Mesendoderm (in vitro differentiated cells): ENCODE results near the gene POLE4.
A peak's percentile ranks its signal among the peaks of the same experiment; 100 is the strongest.

Source experiments
- DNase-seq: peaks from one replicate; pipeline ENCODE4 v3.0.0; 2013
- H2AK5ac ChIP-seq: 2 replicates; pipeline ENCODE4 v1.6.1; 2013; ENCODE audit warnings: low read length, inconsistent platforms
- H2BK120ac ChIP-seq: 2 replicates; pipeline ENCODE4 v1.6.1; 2013; ENCODE audit warnings: low read depth, mild to moderate bottlenecking, low read length, moderate library complexity, mixed read lengths
- H2BK15ac ChIP-seq: replicated peaks from 2 replicates; pipeline ENCODE4 v1.6.1; 2013; ENCODE audit warnings: low read depth, mild to moderate bottlenecking, moderate library complexity
- H2BK5ac ChIP-seq: 2 replicates; pipeline ENCODE4 v1.6.1; 2013; ENCODE audit warnings: low read length, inconsistent platforms
- H3K18ac ChIP-seq: 2 replicates; pipeline ENCODE4 v1.6.1; 2013; ENCODE audit warnings: mild to moderate bottlenecking, low read length, mixed read lengths
- H3K23ac ChIP-seq: one replicate; pipeline ENCODE4 v1.6.1; 2013; ENCODE audit warnings: low read length
- H3K27ac ChIP-seq: 2 replicates; pipeline ENCODE4 v1.5.1; 2013; ENCODE audit warnings: low read depth, mild to moderate bottlenecking, inconsistent platforms, low read length, moderate library complexity
- H3K27me3 ChIP-seq: 2 replicates; pipeline ENCODE4 v1.6.1; 2013; ENCODE audit warnings: low read length, control low read depth, mild to moderate bottlenecking, inconsistent platforms; ENCODE audit not compliant: insufficient read depth, poor library complexity
- H3K36me3 ChIP-seq: 2 replicates; pipeline ENCODE4 v1.6.1; 2013; ENCODE audit warnings: low read length, inconsistent platforms; ENCODE audit not compliant: control insufficient read depth, insufficient read depth
- H3K4ac ChIP-seq: one replicate; pipeline ENCODE4 v1.6.1; 2013; ENCODE audit warnings: low read depth, mild to moderate bottlenecking, low read length, moderate library complexity
- H3K4me1 ChIP-seq: 2 replicates; pipeline ENCODE4 v1.6.1; 2013; ENCODE audit warnings: low read depth, low read length, inconsistent platforms; ENCODE audit not compliant: control insufficient read depth
- H3K4me2 ChIP-seq: 2 replicates; pipeline ENCODE4 v1.6.1; 2013; ENCODE audit warnings: low read length
- H3K4me3 ChIP-seq: 2 replicates; pipeline ENCODE4 v1.5.1; 2013; ENCODE audit warnings: mild to moderate bottlenecking, low read length
- H3K56ac ChIP-seq: one replicate; pipeline ENCODE4 v1.6.1; 2013; ENCODE audit warnings: low read length
- H3K79me1 ChIP-seq: 2 replicates; pipeline ENCODE4 v1.6.1; 2013; ENCODE audit warnings: low read length, inconsistent platforms
- H3K79me2 ChIP-seq: 2 replicates; pipeline ENCODE4 v1.6.1; 2013; ENCODE audit warnings: mild to moderate bottlenecking, low read length; ENCODE audit not compliant: control insufficient read depth, insufficient read depth
- H3K9ac ChIP-seq: 2 replicates; pipeline ENCODE4 v1.6.1; 2013; ENCODE audit warnings: low read length, inconsistent platforms
- H4K5ac ChIP-seq: one replicate; pipeline ENCODE4 v1.6.1; 2013; ENCODE audit warnings: low read length
- H4K8ac ChIP-seq: one replicate; pipeline ENCODE4 v1.6.1; 2013; ENCODE audit warnings: low read depth, mild to moderate bottlenecking, control low read depth, low read length, moderate library complexity
- WGBS: extraction: QIAGEN DNeasy Blood & Tissue Kit; methylation state at CpG from one replicate; pipeline ENCODE4 v1.1.7; 2013; ENCODE audit warnings: low lambda C conversion rate, missing lambda C conversion rate; ENCODE audit not compliant: insufficient coverage; ENCODE audit errors: extremely low coverage; 5-methylcytosine and 5-hydroxymethylcytosine counted together

POLE4 gene

DNA sequence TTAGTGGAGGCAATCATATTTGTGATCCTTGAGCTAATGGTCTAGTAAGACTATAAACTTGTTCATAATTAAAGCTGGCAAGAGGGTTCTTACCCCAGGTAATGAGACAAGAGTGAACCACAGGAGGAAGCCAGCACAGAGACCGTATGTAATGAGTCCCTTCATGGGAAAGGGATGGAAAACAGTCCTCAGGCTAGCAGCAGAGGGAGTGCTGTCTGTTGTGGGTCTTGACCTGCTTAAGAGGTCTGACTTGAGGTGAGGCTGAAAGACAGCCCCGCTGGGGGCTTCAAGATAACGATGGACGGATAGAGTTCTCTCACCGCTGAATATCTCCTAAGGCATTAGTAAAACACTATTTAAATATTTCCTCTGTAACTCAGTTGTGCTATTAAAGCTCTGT, 16.2 kb upstream of the POLE4 start:
- Histone ChIP-seq H3K9ac (no peak overlapping the region), H4K5ac (no peak overlapping the region), H3K4me1 (no peaks in the 10 kb centered on the region), H4K8ac (no peak overlapping the region), H2BK15ac (no peak overlapping the region), H3K18ac (no peak overlapping the region), H3K4ac (no peak overlapping the region), H3K27me3 (no peaks in the 10 kb centered on the region), H3K36me3 (no peaks in the 10 kb centered on the region), H3K56ac (no peak overlapping the region), H3K79me2 (no peaks in the 10 kb centered on the region), H3K79me1 (no peaks in the 10 kb centered on the region), H2BK120ac (no peak overlapping the region), H2AK5ac (no peak overlapping the region), H2BK5ac (no peak overlapping the region), H3K27ac (no peak overlapping the region), H3K4me3 (no peak overlapping the region), H3K23ac (no peak overlapping the region), H3K4me2 (no peak overlapping the region)
- WGBS = no CpG with 5 or more reads among the region's 5 CpGs
- peak; percentile 42 for DNase-seq

DNA sequence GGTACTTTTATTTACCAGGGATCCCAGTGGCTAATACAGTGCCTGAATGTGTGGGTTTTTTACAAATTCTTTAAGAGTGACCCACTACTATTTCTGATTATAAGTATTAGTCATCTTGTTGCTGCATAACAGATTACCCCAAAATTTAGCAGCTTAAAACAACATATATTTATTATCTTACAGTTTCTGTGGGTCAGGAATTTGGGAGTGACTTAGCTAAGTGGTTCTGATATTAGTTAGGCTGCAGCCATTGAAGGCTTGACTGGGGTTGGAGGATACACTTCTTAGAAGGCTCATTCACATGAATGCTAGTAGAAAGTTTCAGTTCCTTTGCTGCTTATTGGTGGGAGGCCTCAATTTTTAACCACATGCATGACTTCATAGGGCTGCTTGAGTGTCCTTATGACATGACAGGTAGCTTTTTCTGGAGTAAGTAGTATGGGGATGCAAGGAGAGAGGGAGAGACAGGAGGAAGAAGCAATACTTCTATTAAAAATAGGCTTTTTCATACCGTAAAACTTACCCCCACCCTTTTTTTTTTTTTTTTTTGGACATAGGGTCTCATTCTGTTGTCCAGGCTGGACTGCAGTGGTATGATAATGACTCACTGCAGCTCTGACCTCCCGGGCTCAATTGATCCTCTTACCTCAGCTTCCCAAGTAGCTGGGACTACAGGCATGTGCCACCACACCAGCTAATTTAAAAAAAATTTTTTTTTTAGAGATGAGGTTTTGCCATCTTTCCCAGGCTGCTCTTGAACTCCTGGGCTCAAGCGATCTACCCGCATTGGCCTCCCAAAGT, 13.3 kb upstream of the POLE4 start:
- no peak overlapping the region for H3K4me2 ChIP-seq
- no peak for DNase-seq
- no peak overlapping the region for H4K8ac ChIP-seq
- no peaks in the 10 kb centered on the region for H3K36me3 ChIP-seq
- no peak overlapping the region for H3K4ac ChIP-seq
- no peak overlapping the region for H2BK5ac ChIP-seq
- no CpG with 5 or more reads among the region's 4 CpGs for WGBS
- H3K4me1 ChIP-seq = no peaks in the 10 kb centered on the region
- no peak overlapping the region for H3K4me3 ChIP-seq
- H3K9ac ChIP-seq = no peak overlapping the region
- H2BK15ac ChIP-seq = no peak overlapping the region
- H4K5ac ChIP-seq = no peak overlapping the region
- H3K56ac ChIP-seq = no peak overlapping the region
- H3K18ac ChIP-seq = no peak overlapping the region
- no peak overlapping the region for H3K27ac ChIP-seq
- H3K23ac ChIP-seq = no peak overlapping the region
- no peak overlapping the region for H2BK120ac ChIP-seq
- H2AK5ac ChIP-seq = no peak overlapping the region
- no peaks in the 10 kb centered on the region for H3K27me3 ChIP-seq
- H3K79me1 ChIP-seq = no peaks in the 10 kb centered on the region
- H3K79me2 ChIP-seq = no peaks in the 10 kb centered on the region

DNA sequence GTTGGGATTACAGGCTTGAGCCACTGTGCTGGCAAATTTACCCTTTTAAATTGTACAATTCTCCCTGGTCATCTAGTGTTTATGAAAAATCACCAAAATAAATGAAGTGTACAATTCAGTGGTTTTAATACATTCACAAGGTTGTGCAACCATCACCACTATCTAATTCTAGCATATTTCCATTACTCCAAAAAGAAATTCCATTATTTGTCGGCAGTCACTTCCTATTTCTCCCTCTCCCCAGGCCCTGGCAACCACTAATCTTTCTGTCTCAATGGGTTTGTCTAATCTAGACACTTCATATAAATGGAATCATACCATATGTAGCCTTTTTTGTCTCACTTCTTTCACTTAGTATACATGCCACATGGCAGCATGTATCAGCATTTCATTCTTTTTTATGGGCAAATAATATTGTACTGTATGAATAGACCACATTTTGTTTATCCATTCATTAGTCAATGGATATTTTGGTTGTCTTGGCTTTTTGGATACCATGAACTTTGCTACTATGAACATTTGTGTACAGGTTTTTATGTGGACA, 12.6 kb upstream of the POLE4 start:
- Histone ChIP-seq H3K56ac (no peak overlapping the region), H3K4me2 (no peak overlapping the region), H3K23ac (no peak overlapping the region), H3K4me1 (no peaks in the 10 kb centered on the region), H3K4me3 (no peak overlapping the region), H3K27me3 (no peaks in the 10 kb centered on the region), H3K79me1 (no peaks in the 10 kb centered on the region), H2BK15ac (no peak overlapping the region), H3K36me3 (no peaks in the 10 kb centered on the region), H2BK5ac (no peak overlapping the region), H3K27ac (no peak overlapping the region), H3K18ac (no peak overlapping the region), H2BK120ac (no peak overlapping the region), H3K79me2 (no peaks in the 10 kb centered on the region), H3K4ac (no peak overlapping the region), H4K8ac (no peak overlapping the region), H4K5ac (no peak overlapping the region), H2AK5ac (no peak overlapping the region), H3K9ac (no peak overlapping the region)
- no CpG with 5 or more reads among the region's 1 CpG for WGBS
- DNase-seq = no peak

DNA sequence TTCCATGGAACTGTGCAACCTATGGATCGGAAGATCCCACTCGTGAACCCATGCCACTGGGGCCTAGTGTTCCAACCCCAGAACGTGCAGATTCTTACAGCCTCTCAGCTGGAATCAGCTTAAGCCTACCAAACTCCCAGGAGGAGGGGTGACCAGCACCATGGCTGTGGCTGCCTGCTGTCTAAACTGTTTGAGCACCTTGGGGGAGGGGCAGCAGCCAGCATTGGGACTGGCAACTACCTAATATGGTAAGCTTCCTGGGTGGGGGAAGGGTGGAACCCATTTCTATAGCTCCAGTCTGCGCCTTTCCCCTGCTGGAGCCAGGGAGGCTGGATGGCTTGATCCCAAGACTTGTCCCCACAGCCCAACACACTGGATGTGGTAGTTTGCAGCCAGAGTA, 10.7 kb upstream of the POLE4 start:
- no peaks in the 10 kb centered on the region for H3K36me3 ChIP-seq
- H3K23ac ChIP-seq = no peak overlapping the region
- no peak overlapping the region for H3K56ac ChIP-seq
- no peaks in the 10 kb centered on the region for H3K27me3 ChIP-seq
- peak; percentile 76 for DNase-seq
- no peak overlapping the region for H4K8ac ChIP-seq
- no peaks in the 10 kb centered on the region for H3K79me2 ChIP-seq
- H3K4ac ChIP-seq = no peak overlapping the region
- no CpG with 5 or more reads among the region's 4 CpGs for WGBS
- no peak overlapping the region for H3K9ac ChIP-seq
- no peak overlapping the region for H3K4me3 ChIP-seq
- H2BK120ac ChIP-seq = no peak overlapping the region
- H3K27ac ChIP-seq = no peak overlapping the region
- H2BK5ac ChIP-seq = no peak overlapping the region
- no peaks in the 10 kb centered on the region for H3K4me1 ChIP-seq
- no peak overlapping the region for H2BK15ac ChIP-seq
- H2AK5ac ChIP-seq = no peak overlapping the region
- H3K4me2 ChIP-seq = no peak overlapping the region
- H3K79me1 ChIP-seq = no peaks in the 10 kb centered on the region
- H3K18ac ChIP-seq = no peak overlapping the region
- H4K5ac ChIP-seq = no peak overlapping the region

DNA sequence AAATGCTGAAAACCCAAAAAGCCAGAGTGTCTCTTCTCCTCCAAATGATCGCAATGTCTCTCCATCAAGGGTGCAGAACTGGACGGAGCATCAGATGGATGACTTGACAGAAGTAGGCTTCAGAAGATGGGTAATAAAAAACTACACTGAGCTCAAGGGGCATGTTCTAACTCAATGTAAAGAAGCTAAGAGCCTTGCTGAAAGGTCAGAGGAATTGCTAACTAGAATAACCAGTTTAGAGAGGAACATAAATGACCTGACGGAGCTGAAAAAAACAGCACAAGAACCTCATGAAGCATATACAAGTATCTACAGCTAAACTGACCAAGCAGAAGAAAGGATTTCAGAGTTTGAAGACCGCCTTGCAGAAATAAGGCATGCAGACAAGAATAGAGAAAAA, 9.7 kb upstream of the POLE4 start:
- Histone ChIP-seq H3K56ac (no peak overlapping the region), H2BK5ac (no peak overlapping the region), H2BK120ac (no peak overlapping the region), H3K23ac (no peak overlapping the region), H4K8ac (no peak overlapping the region), H3K79me2 (no peaks in the 10 kb centered on the region), H3K4me2 (no peak overlapping the region), H3K4me3 (no peak overlapping the region), H2AK5ac (no peak overlapping the region), H3K27me3 (no peaks in the 10 kb centered on the region), H3K18ac (no peak overlapping the region), H3K36me3 (no peaks in the 10 kb centered on the region), H3K79me1 (no peaks in the 10 kb centered on the region), H4K5ac (no peak overlapping the region), H3K4ac (no peak overlapping the region), H3K4me1 (no peaks in the 10 kb centered on the region), H3K9ac (no peak overlapping the region), H2BK15ac (no peak overlapping the region), H3K27ac (no peak overlapping the region)
- WGBS = no CpG with 5 or more reads among the region's 4 CpGs
- no peak for DNase-seq
